NCI-H510A (cell line): Measurements from ENCODE around the gene PRKD3.

Experiments
- DNase-seq: peaks from one replicate; lab custom pipeline; 2025; lab: John Stamatoyannopoulos, UW

PRKD3 gene

DNA sequence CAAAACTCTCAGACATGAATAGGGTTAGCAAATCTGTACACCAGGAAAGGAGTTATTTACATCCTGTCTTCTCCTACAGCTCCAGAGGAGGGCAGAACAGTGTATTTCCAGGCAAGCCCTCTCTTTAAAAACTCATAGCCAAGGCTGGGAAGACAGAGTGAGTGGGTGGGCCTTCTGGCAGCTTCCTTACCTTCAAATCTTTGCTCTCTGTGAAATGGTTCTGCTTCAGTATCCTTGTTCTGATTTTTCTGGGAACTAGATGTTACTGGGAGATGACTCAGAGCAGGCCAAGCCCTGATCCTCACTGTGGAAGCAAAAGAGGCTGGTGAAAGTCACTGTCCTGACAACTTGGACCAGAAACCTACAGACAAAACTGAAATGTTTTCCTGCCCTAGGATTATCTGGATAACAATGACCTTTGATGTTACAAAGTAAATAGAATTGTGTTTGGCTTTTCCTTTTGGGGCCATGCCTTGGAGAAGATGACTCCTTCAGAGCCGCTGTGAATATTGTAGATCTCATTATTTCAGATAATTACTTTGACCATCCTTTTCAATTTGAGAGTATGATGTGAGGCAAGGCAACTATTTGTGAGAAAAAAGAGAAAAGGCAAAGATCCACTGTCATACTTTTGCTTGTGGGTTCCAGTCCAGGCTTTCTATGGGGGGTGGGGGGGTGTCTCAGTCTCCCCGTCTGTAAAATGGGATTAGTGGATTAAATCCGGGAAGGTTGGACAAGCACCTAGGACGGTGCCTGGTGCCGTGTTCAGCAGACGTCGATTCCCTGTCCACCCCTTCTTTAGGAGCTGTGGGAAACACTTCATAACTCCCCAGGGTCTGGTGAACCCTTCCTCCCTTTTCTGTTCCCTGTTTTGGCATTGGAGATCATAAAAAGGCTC is 19.2 kb upstream of the PRKD3 start:
- no peak for DNase-seq

DNA sequence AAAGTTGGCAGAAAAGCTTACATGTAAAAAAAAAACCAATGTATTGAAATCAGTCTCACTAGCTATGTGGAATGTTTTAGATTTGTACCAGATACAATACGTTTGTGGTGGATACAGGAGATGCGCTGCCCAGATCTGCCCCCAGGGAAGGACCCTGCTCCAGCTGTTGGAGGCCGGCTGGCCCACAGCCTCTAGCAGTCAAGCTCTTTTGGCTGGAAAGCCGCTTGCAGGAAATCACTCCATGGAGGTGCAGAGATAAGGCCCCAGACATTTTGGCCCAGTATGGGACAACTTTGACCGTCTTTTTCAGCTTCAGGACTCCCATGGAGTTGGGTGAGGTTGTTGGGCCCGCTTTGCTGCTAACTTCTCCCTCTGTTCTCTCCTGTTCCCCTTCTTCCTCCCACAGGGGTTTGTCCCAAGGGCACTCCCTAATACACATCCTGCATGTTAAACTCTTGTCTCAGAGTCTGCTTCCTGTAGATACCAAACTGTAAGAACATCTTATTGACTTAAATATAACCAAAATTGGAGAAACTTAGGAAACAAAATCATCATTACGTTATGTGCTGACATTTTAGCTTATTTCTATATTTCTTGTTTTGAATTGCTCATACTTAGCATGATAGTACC is 18.1 kb upstream of the PRKD3 start:
- no peak for DNase-seq

GRCh38 chr2:37340637-37341036 is 16.0 kb upstream of the PRKD3 start:
- DNase-seq, result no peak

DNA sequence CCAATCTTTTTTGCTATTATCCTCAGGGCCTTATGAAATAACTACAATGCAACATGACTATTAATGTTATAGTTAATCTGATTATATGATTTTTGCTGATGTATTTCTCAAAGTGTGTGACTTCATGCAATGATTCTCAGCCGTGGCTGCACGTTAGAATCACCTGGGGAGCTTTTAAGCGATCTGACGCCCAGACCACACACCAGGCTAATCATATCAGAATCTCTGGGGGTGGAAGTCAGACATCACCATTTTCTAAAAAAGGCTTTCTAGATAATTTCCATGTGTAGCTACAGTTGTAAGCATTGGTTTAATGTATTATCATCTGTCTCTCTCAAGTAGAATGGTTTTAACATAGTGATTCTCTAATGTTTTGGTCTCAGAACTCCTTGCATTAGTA is 14.3 kb upstream of the PRKD3 start:
- no peak for DNase-seq

- DNase-seq, result no peak
These were observed 13.1 kb upstream of the PRKD3 start for GRCh38 chr2:37337620-37338280.

- no peak for DNase-seq
These were observed 11.0 kb upstream of the PRKD3 start for GRCh38 chr2:37335604-37336003.

- no peak for DNase-seq
These were observed 8.6 kb upstream of the PRKD3 start for GRCh38 chr2:37333256-37333655.

- DNase-seq, result no peak
These were observed 7.9 kb upstream of the PRKD3 start for GRCh38 chr2:37332560-37332959.

DNA sequence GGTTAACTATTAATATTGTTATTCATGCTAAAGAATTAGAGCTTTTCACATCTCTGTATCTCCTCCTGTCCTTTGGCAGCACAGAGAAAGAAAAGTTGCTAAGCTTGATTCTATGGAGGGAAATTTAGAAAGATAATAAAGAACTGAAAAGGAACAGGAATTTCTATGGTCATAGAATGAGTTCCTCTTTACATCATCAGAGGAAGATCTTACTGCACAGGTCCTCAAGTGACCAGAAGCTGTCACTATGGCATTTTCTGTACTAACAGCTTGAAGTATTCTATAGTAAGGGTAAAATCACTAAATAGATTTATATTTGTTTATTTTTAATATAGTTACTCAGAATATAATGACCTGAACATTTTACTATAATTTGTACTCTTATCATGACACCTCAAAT is 6.0 kb upstream of the PRKD3 start:
- DNase-seq, result no peak

GRCh38 chr2:37326866-37327634 is 2.4 kb upstream of the PRKD3 start:
- DNase-seq, result no peak

DNA sequence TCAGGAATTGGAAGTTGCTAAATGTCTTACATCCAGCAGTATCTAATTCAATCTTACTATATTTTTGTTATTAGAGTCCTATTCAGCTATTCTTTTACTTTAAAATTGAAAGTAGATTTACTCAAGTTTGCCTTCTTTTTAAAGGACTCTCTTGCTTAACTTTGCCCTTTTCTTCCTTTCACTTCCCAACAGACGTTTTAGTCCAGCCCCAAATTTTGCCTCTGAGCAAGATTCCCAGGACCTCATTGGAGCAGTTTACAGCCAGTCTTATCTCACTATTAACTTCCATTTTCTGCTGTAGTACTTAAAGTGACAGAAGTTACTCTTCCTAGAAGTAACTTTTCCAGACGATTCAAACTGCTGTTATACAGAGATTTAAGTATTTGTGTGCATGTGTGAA is 1.7 kb upstream of the PRKD3 start:
- DNase-seq, result no peak

GRCh38 chr2:37325625-37326071 is 1.0 kb upstream of the PRKD3 start:
- DNase-seq, result no peak

- no peak for DNase-seq
These were observed 172 bp downstream of the PRKD3 start for GRCh38 chr2:37324536-37324785.

DNA sequence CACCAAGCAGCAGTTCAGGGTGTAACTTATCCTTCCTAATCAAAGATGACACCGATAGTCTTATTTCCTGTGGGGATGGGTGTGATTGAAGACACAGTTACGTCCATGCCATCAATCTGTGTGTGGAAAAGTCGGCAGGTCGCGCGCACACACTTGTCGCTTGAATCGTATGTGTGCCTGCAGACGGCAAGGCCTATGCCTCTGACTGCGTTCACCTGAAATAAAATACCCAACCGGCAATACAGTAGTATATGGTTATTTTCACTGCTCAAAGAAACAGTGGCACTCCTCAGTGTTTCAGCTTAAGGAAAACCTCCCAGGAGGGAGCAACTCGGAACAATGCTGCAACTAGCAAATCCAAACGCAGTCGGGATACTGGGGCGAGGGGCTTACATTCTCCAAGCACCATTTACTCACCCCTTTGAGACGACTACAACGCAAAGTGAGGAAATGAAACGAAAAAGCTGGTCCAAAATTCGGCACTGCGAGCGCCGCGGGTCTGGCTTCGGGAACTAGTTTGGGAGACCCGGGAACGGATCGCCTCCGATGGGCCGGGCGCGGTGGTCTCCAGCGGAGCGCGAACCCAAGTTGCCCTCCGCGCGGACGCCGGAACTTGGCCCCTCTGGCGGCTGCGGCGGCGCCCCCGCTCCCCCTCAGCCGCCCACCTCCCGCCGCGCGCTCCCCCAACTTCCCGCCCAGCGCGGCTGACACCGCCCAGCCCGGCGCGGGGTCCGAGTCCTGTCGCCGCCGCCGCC is 675 bp downstream of the PRKD3 start:
- no peak for DNase-seq

- DNase-seq, result no peak
These were observed 1.4 kb downstream of the PRKD3 start for GRCh38 chr2:37323176-37323780.

DNA sequence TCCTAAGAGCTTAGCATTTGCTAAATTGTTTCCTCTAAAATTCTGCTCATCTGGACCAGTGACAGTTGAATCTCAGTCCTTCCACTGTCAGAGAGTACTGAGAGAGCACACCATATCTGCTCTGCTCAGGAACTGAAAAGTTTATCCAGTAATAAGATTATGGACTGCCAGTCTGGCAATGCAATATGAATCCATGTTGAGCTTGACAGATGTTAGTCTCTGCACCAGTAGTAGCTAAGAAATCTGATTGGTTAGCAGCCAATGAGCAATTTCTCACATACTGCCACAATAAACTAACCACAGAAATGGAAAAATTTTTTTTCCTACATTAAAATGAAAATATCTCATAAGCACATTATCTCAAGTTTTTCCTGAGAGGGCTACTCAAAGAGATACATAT is 2.3 kb downstream of the PRKD3 start:
- DNase-seq, result no peak

GRCh38 chr2:37321029-37321682 is 3.5 kb downstream of the PRKD3 start:
- DNase-seq, result no peak

GRCh38 chr2:37319754-37320609 is 4.7 kb downstream of the PRKD3 start:
- no peak for DNase-seq

GRCh38 chr2:37318401-37318800 is 6.2 kb downstream of the PRKD3 start:
- DNase-seq, result no peak

- DNase-seq, result no peak
These were observed 6.9 kb downstream of the PRKD3 start for GRCh38 chr2:37317746-37318145.
